OCI-LY7 (cell line): Measurements from ENCODE around the gene ABCA7. TPM values are rescaled to one million over a fixed set of nuclear protein-coding genes. Genes with fewer than 3 reads are reported as not detected.
"Not testable (repeated sequence)": the region's sequence is repeated elsewhere in the genome, so short reads cannot be mapped to it uniquely, and the experiment has no call there.

Experiments
- BruUV-seq: library from RNA; stranded (reverse); fragments of 400-500 nt; replicated peaks from 2 replicates; lab custom pipeline; 2021; lab: Mats Ljungman, UMichigan
- CTCF ChIA-PET: fragments of 300-600 bp; sonication (Branson Sonifier 250); formaldehyde crosslinking; loops from one replicate; lab custom pipeline; 2022; ENCODE audit warnings: antibody characterized with exemption; ENCODE audit not compliant: unreplicated experiment; lab: Charles Lee
- POLR2A ChIA-PET: fragments of 300-600 bp; sonication (Branson Sonifier 250); formaldehyde crosslinking; loops from one replicate; lab custom pipeline; 2022; ENCODE audit warnings: antibody characterized with exemption; lab: Charles Lee
- DNase-seq: peaks from one replicate; pipeline ENCODE4 v3.0.0-alpha.2; 2015; ENCODE audit warnings: low spot score
- H2AFZ ChIP-seq: fragments of 200-600 bp; sonication (generic), shearing (Covaris generic); 2 replicates; pipeline ENCODE4 v1.6.1; 2014; ENCODE audit warnings: mild to moderate bottlenecking, antibody characterized with exemption, low read length, moderate library complexity
- H3K27ac ChIP-seq: fragments of 200-600 bp; sonication (generic); 2 replicates; pipeline ENCODE4 v1.5.1; 2014; ENCODE audit warnings: mixed run types, low read depth, mild to moderate bottlenecking, moderate library complexity, low read length, inconsistent platforms; ENCODE audit not compliant: poor library complexity, severe bottlenecking
- H3K36me3 ChIP-seq: fragments of 200-600 bp; sonication (generic); 2 replicates; pipeline ENCODE4 v1.6.1; 2014; ENCODE audit warnings: mild to moderate bottlenecking, antibody characterized with exemption, low read length, moderate library complexity, mixed read lengths; ENCODE audit not compliant: insufficient read depth
- H3K4me1 ChIP-seq: fragments of 200-600 bp; sonication (generic); 2 replicates; pipeline ENCODE4 v1.5.1; 2014; ENCODE audit warnings: mild to moderate bottlenecking, low read length; ENCODE audit not compliant: insufficient read depth, poor library complexity, severe bottlenecking
- H3K4me2 ChIP-seq: fragments of 200-600 bp; sonication (generic); 2 replicates; pipeline ENCODE4 v1.6.1; 2014; ENCODE audit warnings: mild to moderate bottlenecking, low read length
- H3K4me3 ChIP-seq: fragments of 200-600 bp; sonication (generic); 2 replicates; pipeline ENCODE4 v1.5.1; 2014; ENCODE audit warnings: mild to moderate bottlenecking, low read depth, low read length; ENCODE audit not compliant: poor library complexity, severe bottlenecking
- H3K79me2 ChIP-seq: fragments of 200-600 bp; sonication (generic); 2 replicates; pipeline ENCODE4 v1.6.1; 2016; ENCODE audit warnings: low read depth, mild to moderate bottlenecking, low read length, moderate library complexity, mixed read lengths; ENCODE audit not compliant: insufficient read depth
- H3K9me2 ChIP-seq: fragments of 200-600 bp; sonication (generic); 2 replicates; pipeline ENCODE4 v1.6.1; 2016; ENCODE audit warnings: mild to moderate bottlenecking, low read length, mixed read lengths; ENCODE audit not compliant: insufficient read depth
- H3K9me3 ChIP-seq: fragments of 200-600 bp; sonication (generic); 2 replicates; pipeline ENCODE4 v1.6.1; 2014; ENCODE audit warnings: mild to moderate bottlenecking, mixed run types, low read length, mixed read lengths
- H4K20me1 ChIP-seq: fragments of 200-600 bp; sonication (generic); 2 replicates; pipeline ENCODE4 v1.6.1; 2014; ENCODE audit warnings: mild to moderate bottlenecking, antibody characterized with exemption, low read length, moderate library complexity, mixed read lengths; ENCODE audit not compliant: insufficient read depth
- CTCF ChIP-seq: fragments of 200-600 bp; sonication (generic); conservative IDR thresholded peaks from 2 replicates; pipeline ENCODE4 v1.5.1; 2014; ENCODE audit warnings: mild to moderate bottlenecking, antibody characterized with exemption, low read length, moderate library complexity, mixed read lengths
- EZH2phosphoT487 ChIP-seq: fragments of 200-600 bp; sonication (generic); IDR thresholded peaks from 2 replicates; pipeline ENCODE4 v1.6.1; 2018; ENCODE audit warnings: low read depth, borderline replicate concordance, mild to moderate bottlenecking, mixed run types, antibody characterized with exemption, low read length, moderate library complexity, mixed read lengths
- intact Hi-C: fragments of 100-400 bp; cut with micrococcal nuclease; formaldehyde crosslinking; loops from one replicate; pipeline ENCODE4 v1.10.0; 2022; ENCODE audit not compliant: unreplicated experiment
- total RNA-seq, 2 experiments: library from RNA; depleted of rRNA in 1 of 2; stranded (reverse); fragments of >200 nt in 1 of 2; shearing (Covaris generic) in 1 of 2; gene quantifications; 2 replicates each; pipeline ENCODE4 v1.2.3, GENCODE V29; 2014 to 2022

Gene ABCA7
- total RNA-seq, 2 experiments from 2014 or later, result 43.3 to 66.6 TPM

- H3K9me3 ChIP-seq, result no peaks in the 10 kb centered on the region
- H4K20me1 ChIP-seq, result peaks cover 10% of the 10 kb centered on the region
- peak overlapping the region; percentile 96 for H3K4me3 ChIP-seq
- peaks cover 52% of the 10 kb centered on the region for H3K4me1 ChIP-seq
- peaks cover 57% of the 10 kb centered on the region for H3K79me2 ChIP-seq
- no peaks in the 10 kb centered on the region for H3K9me2 ChIP-seq
- POLR2A ChIA-PET, result interaction anchor here (0.6 kb wide), 1 partner anchor 170 kb away, joined by 3 read pairs; no protein-coding TSS in a partner anchor
- DNase-seq, result peak; percentile 70
- CTCF ChIA-PET, result no interaction called here
- intact Hi-C loops, result loop anchor here (2.0 to 10.0 kb wide), 4 partner anchors 19 to 387 kb away; partner anchors contain the start of genes CIRBP, DAZAP1 and GPX4
- H3K4me2 ChIP-seq, result peak overlapping the region; percentile 94
- H3K27ac ChIP-seq, result peak overlapping the region; percentile 76
- no peak for TF ChIP-seq EZH2phosphoT487
- no peak for TF ChIP-seq CTCF
- H3K36me3 ChIP-seq, result peaks cover 43% of the 10 kb centered on the region
- H2AFZ ChIP-seq, result no peak overlapping the region
- BruUV-seq, result TSS peak; percentile 75
Observed at GRCh38 chr19:1019980-1020867, 19.7 kb upstream of the ABCA7 start.

GRCh38 chr19:1020868-1021425 is 19.0 kb upstream of the ABCA7 start, which contains the start of gene TMEM259:
Gene TMEM259 (minus strand): TSS chr19:1021123. CDS start chr19:1020996, 127 bp downstream.
- Histone ChIP-seq H3K9me3 (no peaks in the 10 kb centered on the region), H4K20me1 (peaks cover 10% of the 10 kb centered on the region), H2AFZ (peak within 1 kb of the TSS; percentile 30; the same call in 1 of the 2 replicates), H3K79me2 (peaks cover 49% of the 10 kb centered on the region), H3K36me3 (peaks cover 37% of the 10 kb centered on the region), H3K27ac (peak within 1 kb of the TSS; percentile 76), H3K4me1 (peaks cover 59% of the 10 kb centered on the region), H3K4me3 (peak within 1 kb of the TSS; percentile 96), H3K4me2 (peak within 1 kb of the TSS; percentile 94), H3K9me2 (no peaks in the 10 kb centered on the region)
- intact Hi-C loops, result loop anchor here (2.0 to 10.0 kb wide), 4 partner anchors 18 to 386 kb away; partner anchors contain the start of genes CIRBP, DAZAP1 and GPX4
- CTCF ChIA-PET, result no interaction called here
- no TSS peak for BruUV-seq
- POLR2A ChIA-PET, result interaction anchor here (0.8 kb wide), 1 partner anchor 20 kb away, joined by 5 read pairs; no protein-coding TSS in a partner anchor
- peak; percentile 98 for DNase-seq
- TF ChIP-seq EZH2phosphoT487 (no peak), CTCF (no peak)

- CTCF ChIA-PET, result not testable (repeated sequence)
Observed at GRCh38 chr19:1023883-1024188, 16.1 kb upstream of the ABCA7 start.

GRCh38 chr19:1025080-1025479 is 14.8 kb upstream of the ABCA7 start:
- CTCF ChIA-PET, H2AFZ ChIP-seq: not testable (repeated sequence)
- intact Hi-C loops, result loop anchor here (10.0 kb wide), 1 partner anchor 240 kb away; the partner anchor contains the start of gene CIRBP

More at GRCh38 chr19:1023883-1024188, 16.1 kb upstream of the ABCA7 start:
- H3K9me2 ChIP-seq, H2AFZ ChIP-seq, H4K20me1 ChIP-seq, DNase-seq, BruUV-seq, H3K4me2 ChIP-seq, POLR2A ChIA-PET, H3K27ac ChIP-seq, H3K9me3 ChIP-seq, H3K4me3 ChIP-seq: not testable (repeated sequence)
- Histone ChIP-seq H3K79me2 (peaks cover 33% of the 10 kb centered on the region), H3K4me1 (peaks cover 39% of the 10 kb centered on the region), H3K36me3 (peaks cover 15% of the 10 kb centered on the region)
- intact Hi-C loops, result loop anchor here (5.0 to 10.0 kb wide), 3 partner anchors 78 to 383 kb away; partner anchors contain the start of genes CIRBP, DAZAP1 and GPX4

More at GRCh38 chr19:1025080-1025479, 14.8 kb upstream of the ABCA7 start:
- peaks cover 41% of the 10 kb centered on the region for H3K4me1 ChIP-seq
- H3K27ac ChIP-seq, H3K36me3 ChIP-seq, H4K20me1 ChIP-seq, H3K4me2 ChIP-seq, DNase-seq, H3K9me2 ChIP-seq, H3K4me3 ChIP-seq, H3K9me3 ChIP-seq, BruUV-seq: not testable (repeated sequence)
- peaks cover 27% of the 10 kb centered on the region for H3K79me2 ChIP-seq
- POLR2A ChIA-PET, result interaction anchor here (0.7 kb wide), 1 partner anchor 41 kb away, joined by 3 read pairs; no protein-coding TSS in a partner anchor
